NCI-H524 treated with DMSO at 0.1 percent for 48 hours (cell line): ENCODE data around the gene TMEM165.
A peak's percentile ranks its signal among the peaks of the same experiment; 100 is the strongest.

Experiments
- DNase-seq: peaks from one replicate; lab custom pipeline; 2025; lab: John Stamatoyannopoulos, UW

Gene TMEM165

DNA sequence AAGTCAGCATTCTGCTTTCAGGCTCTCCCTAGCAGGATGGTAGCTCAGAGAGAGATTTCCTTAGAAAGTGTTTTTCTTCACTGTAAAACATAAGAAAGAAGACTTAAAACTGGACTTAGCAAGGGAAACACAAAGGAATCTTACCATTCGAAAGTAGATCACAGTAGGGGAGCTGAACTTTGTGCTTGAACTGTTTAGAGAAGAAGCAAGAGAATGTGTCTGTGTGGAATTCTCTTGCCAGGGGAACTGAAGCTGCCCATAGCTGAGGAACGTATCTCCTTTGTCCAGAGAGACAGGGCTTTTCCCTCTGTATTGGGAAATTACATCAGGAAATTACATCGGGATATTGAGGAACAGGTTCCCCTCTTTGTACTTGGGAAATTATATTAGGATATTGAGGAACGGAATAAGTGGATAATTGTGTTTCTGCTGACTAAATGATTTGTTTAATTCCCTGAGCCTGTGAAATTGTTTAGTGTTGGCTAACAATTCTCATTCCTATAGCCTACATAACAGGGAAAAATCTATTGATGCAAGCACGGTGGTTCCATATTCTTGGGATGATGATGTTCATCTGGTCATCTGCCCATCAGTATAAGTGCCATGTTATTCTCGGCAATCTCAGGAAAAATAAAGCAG lies 28.6 kb upstream of the TMEM165 start:
- DNase-seq: no peak

DNA sequence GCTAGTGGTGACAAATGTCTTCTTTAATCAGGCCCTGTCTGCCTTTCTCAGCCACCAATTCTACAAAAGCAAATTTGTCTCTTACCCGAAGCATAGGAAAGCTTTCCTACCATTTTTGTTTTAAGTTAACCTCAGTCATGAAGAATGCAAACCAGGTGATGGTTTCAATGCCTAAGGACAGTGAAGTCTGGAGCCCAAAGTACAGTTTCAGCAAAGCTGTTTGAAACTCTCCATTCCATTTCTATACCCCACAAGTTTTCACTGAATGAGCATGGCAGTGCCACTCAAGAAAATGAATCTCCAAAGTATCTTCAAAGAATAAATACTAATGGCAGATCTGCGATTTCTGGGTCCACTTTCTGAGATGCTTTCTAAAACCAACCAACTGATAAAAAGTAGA lies 25.8 kb upstream of the TMEM165 start:
- no peak for DNase-seq

DNA sequence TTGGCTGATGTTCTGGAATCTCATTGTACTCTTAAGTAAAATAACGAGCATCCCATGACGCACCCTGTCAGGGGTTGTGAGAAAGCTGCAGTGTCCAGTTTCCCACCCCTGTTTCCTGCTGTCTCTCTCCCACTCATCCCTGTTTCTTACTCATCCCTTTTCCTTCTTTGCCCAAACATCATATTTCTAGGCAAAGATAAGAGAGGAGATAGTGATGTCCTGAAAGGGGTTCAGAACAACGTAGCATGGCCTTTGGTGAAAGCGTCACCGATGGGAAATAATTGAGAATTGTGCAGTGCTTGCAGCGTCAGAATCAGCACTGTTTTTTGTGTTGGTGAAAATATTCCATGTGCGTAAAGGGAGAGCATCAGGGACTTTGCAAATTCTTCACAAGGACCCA lies 23.5 kb upstream of the TMEM165 start:
- DNase-seq: no peak

DNA sequence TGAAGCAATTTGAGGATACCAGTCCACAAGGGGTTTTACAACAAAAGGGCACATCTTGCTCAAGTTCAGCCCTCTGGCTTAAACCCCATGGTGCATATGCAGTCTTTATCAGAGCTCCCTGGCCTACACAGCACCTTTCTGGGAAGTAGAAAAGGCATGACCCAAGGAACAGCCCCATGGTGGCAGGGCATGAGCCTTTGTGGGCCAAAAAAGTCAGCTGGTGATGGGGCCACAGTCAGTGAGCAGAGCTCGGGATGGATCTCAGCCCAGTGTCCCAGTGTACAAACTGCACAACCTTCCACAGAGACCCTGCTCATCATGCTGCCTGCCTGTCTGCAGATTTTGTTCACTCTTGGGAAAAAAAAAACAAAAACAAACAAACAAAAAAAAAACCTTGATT lies 22.3 kb upstream of the TMEM165 start:
- DNase-seq: no peak

DNA sequence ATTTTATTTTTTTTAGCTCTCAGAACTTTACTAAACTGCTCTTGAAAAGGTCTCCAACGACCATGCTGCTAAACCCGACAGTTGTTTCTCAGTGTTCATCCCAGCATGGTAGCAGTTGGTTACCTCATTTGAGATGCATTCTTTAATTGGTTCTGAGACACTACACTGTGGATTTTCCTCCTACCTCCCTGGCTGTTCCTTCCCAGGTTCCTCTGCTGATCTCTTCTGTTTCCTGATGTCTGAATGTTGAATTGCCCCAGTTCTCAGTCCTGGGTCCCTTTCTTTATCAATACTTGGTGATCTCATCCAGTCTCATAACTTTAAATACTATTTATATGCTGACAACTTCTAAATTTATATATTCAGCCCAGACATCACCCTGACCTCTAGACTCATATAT lies 19.1 kb upstream of the TMEM165 start:
- no peak for DNase-seq

DNA sequence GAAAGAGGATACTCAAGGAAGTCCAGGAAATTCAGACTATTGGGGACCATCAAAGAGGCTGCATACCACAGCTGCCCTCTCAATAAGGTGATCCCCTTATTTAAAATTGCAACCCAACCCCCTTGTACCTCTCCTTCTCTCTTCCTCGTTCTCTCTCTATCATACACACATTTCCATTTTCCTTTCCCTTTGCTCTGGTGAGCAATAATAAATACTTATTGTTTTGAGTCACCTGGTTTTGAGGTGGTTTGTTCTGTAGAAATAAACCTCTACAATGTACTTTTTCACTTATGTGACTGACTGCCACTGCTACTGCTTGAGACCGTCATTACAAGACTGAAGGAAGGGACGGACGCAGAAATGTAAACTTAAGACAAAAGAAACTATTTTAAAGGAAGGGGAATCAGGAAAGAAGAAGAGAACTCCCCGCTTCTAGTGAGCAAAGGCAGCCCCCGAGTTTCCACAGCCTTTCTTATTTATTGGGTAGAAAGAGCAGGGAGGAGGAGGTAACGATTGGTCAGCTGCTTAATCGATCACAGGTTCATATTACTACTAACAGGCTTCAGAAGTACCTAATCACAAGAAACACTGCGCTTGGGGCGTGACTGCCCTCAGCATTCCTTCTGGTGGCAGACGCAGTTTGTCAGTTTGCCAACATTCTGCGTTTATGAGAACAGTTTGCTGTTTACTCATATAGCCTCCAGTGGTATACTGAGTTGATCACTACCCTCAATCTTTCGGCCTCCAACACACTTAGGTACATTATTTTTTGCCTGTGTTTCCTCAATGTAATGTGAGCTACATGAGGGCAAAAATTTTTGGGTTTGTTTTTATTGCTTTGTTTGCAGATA lies 16.9 kb upstream of the TMEM165 start:
- no peak for DNase-seq

DNA sequence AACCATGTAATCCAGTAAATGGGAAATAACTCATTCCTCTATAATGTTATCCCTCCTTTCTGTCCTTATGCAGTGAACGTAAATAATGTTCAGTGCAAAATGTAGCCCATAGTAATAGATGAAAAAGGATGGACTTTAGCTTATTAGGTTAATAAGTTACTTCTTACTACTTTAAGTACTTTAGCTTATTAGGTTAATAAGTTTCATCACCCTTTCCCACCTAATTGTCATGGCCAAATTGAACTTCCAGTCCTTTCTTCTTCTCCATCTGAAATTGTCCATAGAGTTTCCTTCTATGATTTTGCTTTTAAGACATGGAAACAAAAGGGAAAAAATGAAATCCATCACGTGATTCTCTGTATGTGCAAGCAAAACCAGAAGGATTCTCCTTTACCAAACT lies 15.2 kb upstream of the TMEM165 start:
- no peak for DNase-seq

DNA sequence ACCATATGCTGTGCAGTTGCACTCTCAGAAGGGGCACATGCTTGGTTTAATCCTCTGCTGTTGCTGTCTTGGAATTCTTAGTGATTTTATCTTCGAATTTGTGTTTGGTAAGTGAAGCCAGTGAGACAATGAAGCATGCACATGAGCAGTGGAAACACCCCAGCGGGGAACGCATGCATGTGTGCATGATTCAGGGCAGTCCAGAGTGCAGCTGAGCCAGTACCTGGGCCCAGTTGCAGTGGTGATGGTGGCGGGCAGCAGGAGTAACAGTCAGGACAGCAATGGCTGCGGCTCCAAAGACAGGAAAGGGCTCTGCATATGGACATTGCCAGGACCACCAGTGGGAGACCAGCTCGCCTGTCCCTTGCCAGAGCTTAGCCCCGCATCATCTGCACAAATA lies 14.3 kb upstream of the TMEM165 start:
- DNase-seq: peak; percentile 17

DNA sequence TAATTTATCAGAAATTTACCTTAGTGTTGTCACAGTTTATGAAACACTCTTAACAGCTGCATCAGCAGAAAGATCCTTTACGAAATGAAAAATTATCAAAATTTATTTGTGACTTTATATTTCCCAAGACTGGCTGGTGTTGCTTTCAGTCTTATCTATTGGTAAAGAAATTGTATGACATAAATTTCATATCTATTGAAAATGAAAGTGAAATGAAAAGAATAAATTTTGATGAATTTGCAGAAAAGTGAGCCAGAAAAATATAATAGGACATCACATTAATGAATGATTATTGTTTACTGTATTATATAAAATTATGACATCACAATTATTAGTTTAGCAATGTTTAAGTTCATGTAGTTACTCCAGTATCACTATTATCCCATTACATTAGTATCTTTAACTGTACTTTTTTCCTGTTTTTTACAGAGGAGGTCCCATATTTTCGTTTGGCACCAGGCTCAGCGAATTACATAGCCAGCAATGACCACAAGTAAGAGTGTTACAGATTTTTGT lies 13.2 kb upstream of the TMEM165 start:
- DNase-seq: no peak

DNA sequence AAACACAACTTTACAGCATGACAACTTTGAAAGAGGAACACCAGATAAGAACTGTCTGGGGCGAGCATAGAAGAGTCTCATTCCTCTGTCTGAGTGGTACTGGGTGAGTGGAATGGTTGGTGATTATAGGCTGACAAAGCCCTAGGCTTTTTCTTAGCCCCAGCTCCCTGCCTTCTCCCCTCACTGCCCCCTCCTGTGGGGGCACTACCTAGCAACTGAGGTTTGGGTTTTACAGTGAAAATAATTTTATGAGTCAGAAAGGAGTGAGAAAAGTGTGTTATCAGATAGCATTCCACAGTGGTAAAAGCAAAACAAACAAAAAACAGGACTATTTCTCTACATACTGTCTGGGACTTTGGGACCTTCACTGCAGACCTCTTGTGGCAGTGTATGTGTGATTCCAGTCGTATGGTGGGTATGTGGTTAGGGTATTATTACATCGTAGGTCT lies 10.5 kb upstream of the TMEM165 start:
- no peak for DNase-seq

DNA sequence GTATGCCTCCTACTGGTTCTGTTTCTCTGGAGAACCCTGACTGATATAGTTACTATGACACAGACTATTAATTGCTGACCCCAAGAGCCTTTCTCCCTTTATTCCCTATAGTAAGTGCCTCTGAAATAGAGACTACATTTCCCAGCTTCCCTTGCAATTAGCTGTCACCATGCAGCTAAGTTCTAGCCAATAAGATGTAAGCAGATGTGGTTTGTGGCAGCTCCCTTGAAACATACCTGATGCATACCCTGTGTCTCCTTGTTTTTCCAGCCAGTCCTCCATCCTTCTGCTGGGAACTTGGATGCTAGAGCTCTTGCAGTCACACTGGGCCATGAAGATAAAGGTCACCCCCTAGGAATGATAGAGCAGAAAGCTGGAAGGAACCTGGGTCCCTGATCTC lies 9.7 kb upstream of the TMEM165 start:
- no peak for DNase-seq

DNA sequence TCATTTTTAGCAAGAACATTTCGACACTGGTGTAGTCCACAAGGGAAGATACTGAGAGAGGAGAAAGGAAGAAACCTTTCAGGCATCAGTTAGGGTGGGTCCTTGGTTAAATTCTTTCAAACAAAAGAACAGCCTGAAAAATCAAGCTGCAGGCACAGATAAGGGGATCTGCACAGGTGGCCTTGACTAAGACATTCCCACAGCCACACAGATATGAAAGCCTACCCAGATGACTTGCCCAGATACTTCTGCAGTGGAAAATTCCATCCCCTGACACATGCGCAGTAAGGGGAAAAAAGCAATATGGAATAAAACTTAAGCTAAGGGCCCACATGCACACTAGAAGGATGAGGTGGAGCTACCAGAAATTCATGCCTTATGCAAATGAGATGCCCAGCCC lies 8.9 kb upstream of the TMEM165 start:
- no peak for DNase-seq

DNA sequence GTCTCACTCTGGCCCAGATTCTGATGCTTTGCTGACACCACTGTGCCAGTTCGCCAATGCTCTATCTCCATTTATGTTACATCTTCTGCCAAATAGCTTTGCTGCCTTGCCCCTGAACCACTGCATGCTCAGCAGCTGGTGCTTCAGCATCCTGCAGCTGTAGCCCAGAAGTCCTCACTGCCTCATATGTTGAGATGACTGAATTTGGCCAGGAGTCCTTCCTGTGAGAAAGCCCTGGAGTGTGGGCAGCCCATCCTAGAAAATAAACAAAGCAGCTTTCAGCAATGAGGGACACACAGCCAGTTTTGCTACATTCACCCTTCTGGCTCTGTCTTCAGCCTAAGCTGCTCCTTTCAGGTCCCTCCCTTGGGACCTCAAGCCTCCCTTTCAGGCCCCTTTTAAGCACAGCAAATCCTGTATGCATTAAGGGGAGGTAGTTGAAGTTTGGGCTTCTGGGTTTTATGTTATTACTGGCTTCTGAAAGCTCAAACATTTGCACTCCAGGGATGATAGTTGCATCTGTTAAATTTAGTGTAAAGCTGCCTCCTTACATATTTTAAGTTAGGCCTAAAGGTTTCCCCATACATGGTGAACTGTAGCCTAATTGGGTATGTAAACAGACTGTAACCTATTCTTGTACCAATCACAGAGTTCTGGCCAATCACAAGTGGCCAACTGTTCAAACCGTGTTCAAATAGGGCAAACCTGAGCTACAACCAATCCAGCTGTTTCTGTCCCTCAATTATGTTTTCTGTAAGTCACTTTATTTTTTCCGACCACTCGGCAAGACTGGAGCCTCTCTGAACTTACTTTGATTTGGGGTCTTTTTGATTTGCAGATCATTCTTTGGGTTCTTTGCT lies 2.1 kb upstream of the TMEM165 start:
- DNase-seq: no peak

DNA sequence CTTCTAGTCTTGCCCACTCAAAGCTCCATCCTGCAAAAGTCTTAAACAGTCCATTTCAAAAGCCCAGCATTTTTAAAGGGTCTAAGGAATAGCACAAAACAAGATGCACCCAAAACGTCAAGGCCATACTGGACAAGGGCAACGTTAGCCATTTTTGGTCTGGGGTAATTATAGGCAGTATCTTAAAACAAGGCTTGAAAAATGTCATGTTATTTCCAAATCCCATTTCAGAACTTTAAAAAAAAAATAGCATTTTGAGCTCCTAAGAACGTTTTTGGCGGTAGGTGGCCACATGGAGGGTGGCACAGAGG lies 584 bp upstream of the TMEM165 start:
- DNase-seq: no peak

DNA sequence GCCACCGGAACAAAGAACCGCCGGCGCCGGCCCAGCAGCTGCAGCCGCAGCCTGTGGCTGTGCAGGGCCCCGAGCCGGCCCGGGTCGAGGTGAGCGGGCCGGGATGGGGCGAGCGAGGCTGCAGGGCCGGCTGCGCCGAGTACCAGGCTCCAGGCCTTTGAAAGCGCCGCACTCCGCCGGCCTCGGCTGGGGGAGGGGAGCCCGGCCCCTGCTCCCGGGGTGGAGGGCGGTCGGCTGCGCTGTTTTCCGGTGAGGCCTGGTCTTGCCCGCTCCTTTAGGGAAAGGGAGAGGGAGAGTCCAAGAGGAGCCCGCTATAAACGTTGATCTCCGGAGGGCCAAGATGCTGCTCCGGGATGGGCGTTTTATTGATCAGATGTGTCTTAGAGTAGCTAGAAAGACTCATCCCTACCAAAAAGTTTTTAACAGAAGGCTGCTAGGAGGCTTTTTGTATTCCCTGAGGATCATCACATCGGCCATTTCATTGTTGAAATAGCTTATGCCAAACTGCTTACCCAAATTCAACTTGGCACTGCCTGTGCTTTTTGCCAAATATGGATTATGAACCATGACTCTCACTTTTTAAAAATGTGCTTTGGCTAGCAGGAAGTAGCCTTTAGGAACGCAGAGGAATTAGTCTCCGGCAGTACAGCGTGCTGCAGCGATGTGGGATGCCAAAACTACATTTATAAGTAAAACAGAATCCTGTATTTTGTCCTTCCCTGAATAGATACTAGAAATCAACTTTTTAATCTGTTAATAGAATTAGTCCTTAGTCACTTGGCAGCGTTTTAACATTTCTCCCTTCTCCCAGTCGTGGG lies 760 bp downstream of the TMEM165 start:
- DNase-seq: no peak

DNA sequence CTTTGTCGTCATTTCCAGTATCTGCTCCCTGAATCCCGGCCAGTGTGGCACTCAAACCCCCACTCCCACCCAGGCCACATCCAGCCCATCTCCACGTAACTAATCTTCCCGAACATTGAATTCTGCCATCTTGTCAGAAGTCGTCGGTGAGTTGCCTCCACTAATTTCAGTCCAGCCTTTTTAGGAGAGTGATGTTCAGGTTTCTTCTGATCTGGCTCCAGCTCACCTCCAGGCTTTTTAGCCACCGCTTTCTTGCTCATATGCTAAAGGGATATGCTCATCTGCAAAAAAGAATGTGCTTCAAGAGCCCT lies 1.3 kb downstream of the TMEM165 start:
- no peak for DNase-seq

DNA sequence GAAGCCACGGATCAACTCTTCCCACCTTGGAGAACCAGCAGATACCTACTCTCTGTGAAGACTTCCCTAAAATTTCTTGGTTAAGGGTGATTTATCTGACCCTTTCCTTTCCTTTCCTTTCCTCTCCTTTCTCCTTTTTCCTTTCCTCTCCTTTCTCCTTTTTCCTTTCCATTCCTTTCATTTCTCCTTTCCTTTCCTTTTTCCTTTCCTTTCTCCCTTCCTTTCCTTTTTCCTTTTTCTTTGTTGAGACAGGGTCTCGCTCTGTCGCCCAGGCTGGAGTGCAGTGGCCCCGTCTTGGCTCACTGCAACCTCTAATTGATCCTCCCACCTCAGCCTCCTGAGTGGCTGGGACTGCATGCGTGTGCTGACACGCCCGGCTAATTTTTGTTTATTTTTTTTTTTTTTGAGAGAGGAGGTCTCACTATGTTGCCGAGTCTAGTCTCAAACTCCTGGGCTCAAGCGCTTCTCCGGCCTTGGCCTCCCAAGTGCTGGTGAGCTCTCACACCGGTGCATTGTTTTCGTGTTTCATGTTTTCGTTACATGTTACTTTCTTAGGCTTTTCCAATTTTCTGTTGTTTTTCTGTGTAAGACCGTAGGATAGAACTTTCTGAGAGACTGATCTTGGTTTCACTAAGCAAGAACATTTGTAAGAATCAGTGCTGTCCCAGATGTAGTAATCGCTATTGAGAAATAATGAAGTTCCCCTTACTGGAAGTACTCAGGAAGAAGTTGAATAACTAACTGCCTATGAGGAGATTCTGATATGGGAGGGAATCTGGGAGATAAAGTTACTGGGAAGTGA lies 2.0 kb downstream of the TMEM165 start:
- DNase-seq: no peak

DNA sequence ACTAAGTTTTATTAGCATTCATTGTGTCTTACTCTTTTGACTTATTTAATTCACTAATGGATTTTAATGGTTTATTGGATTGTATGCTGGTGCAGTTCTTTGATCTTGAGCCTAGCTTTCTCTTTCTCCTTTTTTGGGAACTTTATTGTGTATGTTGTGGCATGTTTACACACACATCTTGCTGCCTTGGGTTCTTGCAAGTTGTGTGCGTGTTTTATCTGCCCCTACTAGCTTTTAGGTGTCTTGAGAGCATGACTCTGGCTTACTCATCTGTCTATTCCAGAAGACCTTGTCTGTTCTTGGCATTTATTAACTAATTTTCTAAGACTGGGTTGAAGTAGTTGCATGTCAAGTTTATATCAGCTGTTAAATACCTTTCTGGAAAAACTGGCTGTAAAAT lies 2.7 kb downstream of the TMEM165 start:
- DNase-seq: no peak

DNA sequence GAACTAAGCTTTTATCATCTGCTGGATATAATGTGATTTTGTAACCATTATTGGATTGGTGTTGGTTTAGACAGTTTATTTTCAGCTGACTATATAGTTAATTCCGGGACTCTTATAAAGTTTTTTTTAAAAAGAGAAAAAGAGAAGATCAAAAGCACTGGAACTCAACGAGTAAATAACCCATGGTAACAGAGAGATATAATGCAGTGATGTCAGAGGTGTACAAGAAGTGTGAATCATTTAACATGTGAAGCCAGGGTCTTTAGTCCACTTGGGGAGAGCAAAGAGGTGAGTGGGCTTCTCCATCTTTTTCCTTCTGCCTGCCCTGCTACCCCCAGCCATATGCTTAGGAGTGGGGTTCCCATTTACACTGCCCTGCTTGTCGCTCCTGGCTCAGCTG lies 3.2 kb downstream of the TMEM165 start:
- DNase-seq: no peak

DNA sequence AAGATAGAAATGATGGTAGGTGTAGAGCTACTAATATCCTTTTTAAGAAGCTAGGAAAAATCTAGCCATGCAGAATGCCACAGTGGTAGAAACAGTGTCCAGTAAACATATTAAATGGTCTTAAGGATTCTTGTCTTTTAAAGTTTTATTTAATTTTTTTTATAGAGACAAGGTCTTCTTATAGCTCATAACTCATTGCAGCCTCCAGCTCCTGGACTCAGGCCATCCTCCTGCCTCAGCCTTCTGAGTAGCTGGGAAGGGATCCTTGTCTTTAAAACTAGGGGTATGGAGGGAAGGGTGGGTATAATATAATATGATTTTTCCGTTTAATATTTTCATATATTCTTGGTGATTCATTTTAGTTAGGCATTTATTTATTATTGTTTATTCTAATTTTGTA lies 3.8 kb downstream of the TMEM165 start:
- no peak for DNase-seq

DNA sequence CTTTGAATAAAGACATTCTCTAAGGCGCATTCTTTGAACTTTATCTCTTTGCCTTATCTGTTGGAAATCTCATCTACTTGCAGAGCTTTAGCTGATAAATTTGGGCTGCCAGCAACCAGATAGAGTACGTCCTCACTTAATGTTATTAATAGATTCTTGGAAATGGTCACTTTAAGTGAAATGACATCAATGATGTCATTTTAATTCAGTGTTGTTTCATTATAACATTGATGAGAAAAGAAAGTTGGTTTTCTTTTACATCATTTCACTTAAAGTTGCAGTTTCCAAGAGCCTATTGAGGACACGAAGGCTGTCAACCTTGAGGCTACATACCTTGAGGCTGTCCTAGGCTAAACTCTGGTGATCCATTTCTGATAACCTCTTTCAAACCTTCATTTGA lies 9.3 kb downstream of the TMEM165 start:
- no peak for DNase-seq
